ENCODE measurements around the gene DAW1. TPM values are rescaled to one million over a fixed set of nuclear protein-coding genes. Genes with fewer than 3 reads are reported as not detected.

The DAW1 gene, protein sequence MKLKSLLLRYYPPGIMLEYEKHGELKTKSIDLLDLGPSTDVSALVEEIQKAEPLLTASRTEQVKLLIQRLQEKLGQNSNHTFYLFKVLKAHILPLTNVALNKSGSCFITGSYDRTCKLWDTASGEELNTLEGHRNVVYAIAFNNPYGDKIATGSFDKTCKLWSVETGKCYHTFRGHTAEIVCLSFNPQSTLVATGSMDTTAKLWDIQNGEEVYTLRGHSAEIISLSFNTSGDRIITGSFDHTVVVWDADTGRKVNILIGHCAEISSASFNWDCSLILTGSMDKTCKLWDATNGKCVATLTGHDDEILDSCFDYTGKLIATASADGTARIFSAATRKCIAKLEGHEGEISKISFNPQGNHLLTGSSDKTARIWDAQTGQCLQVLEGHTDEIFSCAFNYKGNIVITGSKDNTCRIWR
- not detected for total RNA-seq
- not detected for total RNA-seq (2013)
- total RNA-seq: 0 to 0.21 (median 0) reads per million in 29 experiments

DNA sequence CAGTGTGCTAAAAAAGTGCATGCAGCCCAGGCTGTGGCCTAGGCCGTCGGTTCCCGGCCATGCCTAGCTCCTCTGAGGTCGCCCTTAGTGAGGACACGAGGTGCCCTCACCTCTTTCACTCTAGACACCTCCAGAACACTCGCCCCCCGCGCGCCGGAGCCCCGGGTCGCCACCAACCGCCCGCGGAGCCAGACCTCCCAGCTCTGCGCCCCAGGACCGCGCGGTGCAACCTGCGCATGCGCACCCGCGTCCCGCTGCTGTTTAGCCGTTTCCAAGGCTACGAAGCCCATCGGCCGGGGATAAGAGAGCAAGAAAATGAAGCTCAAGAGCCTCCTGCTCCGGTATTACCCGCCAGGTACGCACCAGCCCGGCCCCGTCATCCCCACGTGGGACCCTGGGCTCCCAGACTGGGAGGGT is at the start of gene DAW1:
Gene DAW1 (plus strand): TSS at position 257 of the 417 bp plus-strand sequence. CDS start 59 bp downstream, at position 316.
- H3K27ac ChIP-seq (ENCODE audit: low read length): no peak within 1 kb of the TSS
- peaks cover 0 to 7% of the 10 kb centered on the region in 2 experiments for H3K4me1 ChIP-seq (ENCODE audit: control insufficient read depth in 1 of 2, extremely low read depth in 1 of 2, insufficient read depth in 2 of 2, low read length in 2 of 2)
- H3K4me3 ChIP-seq (ENCODE audit: control insufficient read depth in 1 of 2, extremely low read depth in 1 of 2, low read length in 1 of 2): peak within 1 kb of the TSS; percentile 17 to 54
- no peaks in the 10 kb centered on the region for H3K4me1 Mint-ChIP-seq
- no peaks in the 10 kb centered on the region for H3K36me3 Mint-ChIP-seq
- H3K27me3 Mint-ChIP-seq: peaks cover 33 to 46% of the 10 kb centered on the region in 2 donors
- DNase-seq: peak in 32 of 35 experiments; percentile 6 to 65 (median 26)
- no peaks in the 10 kb centered on the region for H3K9me3 ChIP-seq
- H3K4me3 Mint-ChIP-seq: peak within 1 kb of the TSS in 1 of 3 donors; percentile 7
- no peak within 1 kb of the TSS for H3K27ac Mint-ChIP-seq
- CTCF ChIA-PET: interaction anchor here (0.6 to 0.9 kb wide), 3 partner anchors 9 to 188 kb away, joined by 3 to 5 read pairs (median 4); no protein-coding TSS in a partner anchor
- WGBS (ENCODE audit: insufficient coverage): 5% methylated on average over 32 of the region's 34 CpGs
- ATAC-seq (replicated peaks in 1 of 4): peak in 1 of 4 experiments; percentile 62
- H3K27me3 ChIP-seq (replicated peaks in 1 of 2; ENCODE audit: control insufficient read depth in 2 of 2, extremely low read depth in 1 of 2, insufficient read depth in 2 of 2, low read length in 1 of 2): peaks cover 4 to 13% of the 10 kb centered on the region in 2 experiments
- POLR2A ChIA-PET: no interaction called here
- no peaks in the 10 kb centered on the region for H3K36me3 ChIP-seq (ENCODE audit: control insufficient read depth in 2 of 2, extremely low read depth in 1 of 2, insufficient read depth in 1 of 2, low read length in 1 of 2)
- H3K9me3 Mint-ChIP-seq: no peaks in the 10 kb centered on the region

DNA sequence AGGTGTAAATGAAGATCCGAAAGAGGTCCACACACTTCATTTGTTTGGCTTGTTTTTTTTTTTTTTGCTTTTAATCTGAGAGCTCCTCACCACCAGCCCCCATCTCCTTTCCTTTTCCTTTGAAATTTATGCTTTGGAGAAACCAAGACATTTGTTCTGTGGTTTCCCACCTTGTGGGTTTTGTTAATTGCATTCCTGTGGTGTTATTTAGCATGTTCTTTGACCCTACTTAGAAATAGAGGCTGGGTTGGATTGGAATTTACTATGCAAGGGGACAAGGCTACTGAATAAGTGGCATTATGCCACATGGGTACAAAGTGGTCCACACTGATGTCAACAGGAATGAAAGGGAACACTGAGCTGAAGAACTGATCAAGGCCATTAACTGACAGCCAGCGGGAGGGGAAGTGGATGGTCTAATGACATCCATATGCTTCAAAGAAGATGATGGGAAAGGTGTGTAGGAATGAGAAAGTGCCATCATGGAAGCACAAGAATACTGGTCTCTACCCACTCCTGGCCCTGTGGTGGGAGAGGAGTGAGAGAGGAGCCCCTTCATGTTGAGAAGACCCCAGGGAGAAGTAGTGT is 48.9 kb upstream of the DAW1 start:
- no CpG with 5 or more reads among the region's 2 CpGs for WGBS (ENCODE audit: insufficient coverage)
- Histone ChIP-seq H3K36me3 (ENCODE audit: control insufficient read depth in 2 of 2, extremely low read depth in 1 of 2, insufficient read depth in 1 of 2, low read length in 1 of 2) (no peaks in the 10 kb centered on the region), H3K9me3 (no peaks in the 10 kb centered on the region), H3K27ac (ENCODE audit: low read length) (no peak overlapping the region), H3K27me3 (replicated peaks in 1 of 2; ENCODE audit: control insufficient read depth in 2 of 2, extremely low read depth in 1 of 2, insufficient read depth in 2 of 2, low read length in 1 of 2) (peaks cover 0 to 5% of the 10 kb centered on the region in 2 experiments), H3K4me1 (ENCODE audit: control insufficient read depth in 1 of 2, extremely low read depth in 1 of 2, insufficient read depth in 2 of 2, low read length in 2 of 2) (peaks cover 0 to 7% of the 10 kb centered on the region in 2 experiments), H3K4me3 (ENCODE audit: control insufficient read depth in 1 of 2, extremely low read depth in 1 of 2, low read length in 1 of 2) (no peak overlapping the region)
- peaks cover 2 to 22% of the 10 kb centered on the region in 2 donors for H3K27me3 Mint-ChIP-seq
- H3K4me1 Mint-ChIP-seq: peaks cover 0 to 28% (median 10%) of the 10 kb centered on the region in 3 donors
- DNase-seq: no peak
- H3K4me3 Mint-ChIP-seq: no peak overlapping the region
- no peaks in the 10 kb centered on the region for H3K36me3 Mint-ChIP-seq
- no peak overlapping the region for H3K27ac Mint-ChIP-seq
- ChIA-PET POLR2A (no interaction called here), CTCF (no interaction called here)
- peaks cover 0 to 4% (median 0%) of the 10 kb centered on the region in 3 donors for H3K9me3 Mint-ChIP-seq
- no peak for ATAC-seq (replicated peaks in 1 of 4)

DNA sequence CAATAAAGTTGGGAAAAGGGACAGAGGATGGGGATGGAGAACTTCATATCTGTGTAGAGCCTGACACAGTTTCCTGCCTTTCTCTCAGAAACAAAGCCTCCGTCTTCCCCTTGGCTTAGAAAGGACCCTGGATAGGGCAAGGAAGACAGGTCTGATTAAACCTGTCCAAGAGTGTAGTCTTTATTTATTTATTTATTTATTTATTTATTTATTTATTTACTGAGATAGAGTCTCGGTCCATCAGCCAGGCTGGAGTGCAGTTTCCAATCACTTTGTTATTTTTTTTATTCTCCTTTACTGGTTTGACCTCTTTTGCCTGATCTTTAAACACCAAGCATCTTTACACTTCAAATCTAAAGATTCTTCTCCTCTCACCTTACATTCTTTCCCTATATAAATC is 47.5 kb upstream of the DAW1 start:
- Histone ChIP-seq H3K9me3 (no peaks in the 10 kb centered on the region), H3K4me1 (ENCODE audit: control insufficient read depth in 1 of 2, extremely low read depth in 1 of 2, insufficient read depth in 2 of 2, low read length in 2 of 2) (peaks cover 0 to 5% of the 10 kb centered on the region in 2 experiments), H3K4me3 (ENCODE audit: control insufficient read depth in 1 of 2, extremely low read depth in 1 of 2, low read length in 1 of 2) (no peak overlapping the region), H3K27ac (ENCODE audit: low read length) (no peak overlapping the region), H3K27me3 (replicated peaks in 1 of 2; ENCODE audit: control insufficient read depth in 2 of 2, extremely low read depth in 1 of 2, insufficient read depth in 2 of 2, low read length in 1 of 2) (peaks cover 0 to 5% of the 10 kb centered on the region in 2 experiments), H3K36me3 (ENCODE audit: control insufficient read depth in 2 of 2, extremely low read depth in 1 of 2, insufficient read depth in 1 of 2, low read length in 1 of 2) (no peaks in the 10 kb centered on the region)
- WGBS (ENCODE audit: insufficient coverage): no CpG with 5 or more reads among the region's 2 CpGs
- Mint-ChIP-seq H3K27me3 (peaks cover 2 to 10% of the 10 kb centered on the region in 2 donors), H3K9me3 (peaks cover 0 to 4% (median 0%) of the 10 kb centered on the region in 3 donors), H3K4me1 (peaks cover 0 to 14% (median 2%) of the 10 kb centered on the region in 3 donors), H3K4me3 (no peak overlapping the region), H3K36me3 (no peaks in the 10 kb centered on the region), H3K27ac (no peak overlapping the region)
- no peak for DNase-seq
- ChIA-PET POLR2A (no interaction called here), CTCF (no interaction called here)
- no peak for ATAC-seq (replicated peaks in 1 of 4)

DNA sequence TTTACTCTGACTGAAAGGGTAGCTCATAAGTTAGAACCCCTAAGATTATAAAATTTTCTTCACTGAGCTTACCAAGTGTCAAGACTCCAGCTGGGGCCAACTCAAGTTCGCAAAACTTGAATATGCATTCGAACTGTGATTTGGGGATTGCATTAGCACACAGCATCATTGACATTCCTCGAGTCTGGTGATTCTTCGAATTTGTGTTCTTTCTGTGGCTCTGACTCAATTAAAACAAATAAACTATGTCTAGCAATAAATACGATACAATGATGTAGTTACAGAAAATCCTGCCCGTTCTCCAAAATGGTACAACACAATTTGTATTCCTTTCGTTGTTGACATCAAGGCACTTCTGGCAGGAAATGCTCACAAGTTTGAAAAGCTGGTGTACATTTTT is 46.7 kb upstream of the DAW1 start:
- POLR2A ChIA-PET: no interaction called here
- H3K4me3 ChIP-seq (ENCODE audit: control insufficient read depth in 1 of 2, extremely low read depth in 1 of 2, low read length in 1 of 2): no peak overlapping the region
- H3K27ac ChIP-seq (ENCODE audit: low read length): no peak overlapping the region
- Mint-ChIP-seq H3K27ac (no peak overlapping the region), H3K4me3 (no peak overlapping the region), H3K36me3 (no peaks in the 10 kb centered on the region), H3K9me3 (peaks cover 0 to 4% (median 0%) of the 10 kb centered on the region in 3 donors), H3K4me1 (peaks cover 0 to 13% (median 2%) of the 10 kb centered on the region in 3 donors), H3K27me3 (peaks cover 2 to 10% of the 10 kb centered on the region in 2 donors)
- H3K27me3 ChIP-seq (replicated peaks in 1 of 2; ENCODE audit: control insufficient read depth in 2 of 2, extremely low read depth in 1 of 2, insufficient read depth in 2 of 2, low read length in 1 of 2): peaks cover 0 to 5% of the 10 kb centered on the region in 2 experiments
- CTCF ChIA-PET: no interaction called here
- 81% methylated on average over 4 of the region's 7 CpGs for WGBS (ENCODE audit: insufficient coverage)
- H3K4me1 ChIP-seq (ENCODE audit: control insufficient read depth in 1 of 2, extremely low read depth in 1 of 2, insufficient read depth in 2 of 2, low read length in 2 of 2): peaks cover 0 to 5% of the 10 kb centered on the region in 2 experiments
- no peak for ATAC-seq (replicated peaks in 1 of 4)
- DNase-seq: no peak
- H3K36me3 ChIP-seq (ENCODE audit: control insufficient read depth in 2 of 2, extremely low read depth in 1 of 2, insufficient read depth in 1 of 2, low read length in 1 of 2): no peaks in the 10 kb centered on the region
- no peaks in the 10 kb centered on the region for H3K9me3 ChIP-seq

GRCh38 chr2:227826019-227826521 is 45.4 kb upstream of the DAW1 start:
- peaks cover 0 to 5% of the 10 kb centered on the region in 2 experiments for H3K27me3 ChIP-seq (replicated peaks in 1 of 2; ENCODE audit: control insufficient read depth in 2 of 2, extremely low read depth in 1 of 2, insufficient read depth in 2 of 2, low read length in 1 of 2)
- H3K27ac ChIP-seq (ENCODE audit: low read length): peak overlapping the region; percentile 62
- no peaks in the 10 kb centered on the region for H3K36me3 ChIP-seq (ENCODE audit: control insufficient read depth in 2 of 2, extremely low read depth in 1 of 2, insufficient read depth in 1 of 2, low read length in 1 of 2)
- H3K4me3 ChIP-seq (ENCODE audit: control insufficient read depth in 1 of 2, extremely low read depth in 1 of 2, low read length in 1 of 2): no peak overlapping the region
- H3K9me3 Mint-ChIP-seq: no peaks in the 10 kb centered on the region
- H3K4me1 Mint-ChIP-seq: peaks cover 0 to 13% (median 2%) of the 10 kb centered on the region in 3 donors
- ATAC-seq (replicated peaks in 1 of 4): peak in 2 of 4 experiments; percentile 36 to 71
- peak overlapping the region; percentile 65 to 76 for H3K27ac Mint-ChIP-seq
- H3K36me3 Mint-ChIP-seq: no peaks in the 10 kb centered on the region
- H3K27me3 Mint-ChIP-seq: peaks cover 2 to 4% of the 10 kb centered on the region in 2 donors
- WGBS (ENCODE audit: insufficient coverage): 48% methylated on average over 7 of the region's 10 CpGs
- DNase-seq: peak in 5 of 35 experiments; percentile 8 to 41 (median 14)
- ChIA-PET CTCF (no interaction called here), POLR2A (no interaction called here)
- H3K9me3 ChIP-seq: no peaks in the 10 kb centered on the region
- H3K4me3 Mint-ChIP-seq: no peak overlapping the region
- H3K4me1 ChIP-seq (ENCODE audit: control insufficient read depth in 1 of 2, extremely low read depth in 1 of 2, insufficient read depth in 2 of 2, low read length in 2 of 2): peaks cover 0 to 5% of the 10 kb centered on the region in 2 experiments

GRCh38 chr2:227826563-227826962 is 44.9 kb upstream of the DAW1 start:
- H3K9me3 ChIP-seq: no peaks in the 10 kb centered on the region
- peak overlapping the region; percentile 62 for H3K27ac ChIP-seq (ENCODE audit: low read length)
- peaks cover 0 to 2% of the 10 kb centered on the region in 2 donors for H3K27me3 Mint-ChIP-seq
- POLR2A ChIA-PET: no interaction called here
- peak overlapping the region; percentile 29 to 65 for H3K27ac Mint-ChIP-seq
- peaks cover 0 to 3% of the 10 kb centered on the region in 2 experiments for H3K27me3 ChIP-seq (replicated peaks in 1 of 2; ENCODE audit: control insufficient read depth in 2 of 2, extremely low read depth in 1 of 2, insufficient read depth in 2 of 2, low read length in 1 of 2)
- peaks cover 0 to 13% (median 2%) of the 10 kb centered on the region in 3 donors for H3K4me1 Mint-ChIP-seq
- H3K36me3 Mint-ChIP-seq: no peaks in the 10 kb centered on the region
- CTCF ChIA-PET: interaction anchor here in 1 of 2 donors (1.1 kb wide), 1 partner anchor 36 kb away, joined by 3 read pairs; no protein-coding TSS in a partner anchor
- peak in 1 of 4 experiments; percentile 50 for ATAC-seq (replicated peaks in 1 of 4)
- WGBS (ENCODE audit: insufficient coverage): 17% methylated on average over 1 of the region's 2 CpGs
- no peaks in the 10 kb centered on the region for H3K9me3 Mint-ChIP-seq
- DNase-seq: peak in 1 of 35 experiments; percentile 25
- peaks cover 0 to 5% of the 10 kb centered on the region in 2 experiments for H3K4me1 ChIP-seq (ENCODE audit: control insufficient read depth in 1 of 2, extremely low read depth in 1 of 2, insufficient read depth in 2 of 2, low read length in 2 of 2)
- no peak overlapping the region for H3K4me3 Mint-ChIP-seq
- no peak overlapping the region for H3K4me3 ChIP-seq (ENCODE audit: control insufficient read depth in 1 of 2, extremely low read depth in 1 of 2, low read length in 1 of 2)
- H3K36me3 ChIP-seq (ENCODE audit: control insufficient read depth in 2 of 2, extremely low read depth in 1 of 2, insufficient read depth in 1 of 2, low read length in 1 of 2): no peaks in the 10 kb centered on the region
